GM13977 (cell line): ENCODE measurements around the gene ASH1L.
A peak's percentile ranks its signal among the peaks of the same experiment; 100 is the strongest.

Experiments
- DNase-seq: peaks from one replicate; pipeline ENCODE4 v3.0.0; 2012; ENCODE audit warnings: low spot score
- CTCF ChIP-seq: IDR thresholded peaks from 2 replicates; pipeline ENCODE4 v1.5.1; 2012; ENCODE audit warnings: mild to moderate bottlenecking, control low read depth; ENCODE audit not compliant: insufficient read depth; ENCODE audit errors: extremely low read depth, missing control alignments
- in situ Hi-C: fragments of 300-500 bp; cut with MboI; formaldehyde crosslinking; loops from one replicate; pipeline ENCODE4 v1.12.0; 2022; ENCODE audit warnings: low sequenced_read_pairs, low pct_unique_long_range_greater_than_20kb, mixed read lengths, inconsistent platforms; ENCODE audit not compliant: unreplicated experiment

ASH1L gene

GRCh38 chr1:155324037-155324716, 238.4 kb downstream of the ASH1L start:
- TF ChIP-seq CTCF, result no peak
- in situ Hi-C loops, result no loop called here
- peak; percentile 97 for DNase-seq

GRCh38 chr1:155323729-155324036, 238.9 kb downstream of the ASH1L start:
- in situ Hi-C loops, result no loop called here
- TF ChIP-seq CTCF, result no peak

GRCh38 chr1:155322953-155323728, 239.5 kb downstream of the ASH1L start:
- TF ChIP-seq CTCF, result peak; percentile 97
- peak; percentile 92 for DNase-seq
- in situ Hi-C loops, result no loop called here

More at GRCh38 chr1:155323729-155324036, 238.9 kb downstream of the ASH1L start:
- DNase-seq, result peak; percentile 93

GRCh38 chr1:155322571-155322952, 240.0 kb downstream of the ASH1L start:
- in situ Hi-C loops, result no loop called here
- peak; percentile 69 for DNase-seq
- TF ChIP-seq CTCF, result no peak

GRCh38 chr1:155321639-155322503, 240.7 kb downstream of the ASH1L start:
- DNase-seq, result no peak
- no peak for TF ChIP-seq CTCF
- in situ Hi-C loops, result no loop called here
